Osteoblast (primary cell): ENCODE results near the gene CLK4. TPM values are rescaled to one million over a fixed set of nuclear protein-coding genes. Genes with fewer than 3 reads are reported as not detected.

ENCODE experiments used
- DNase-seq: peaks from one replicate; pipeline ENCODE4 v3.0.0; 2011; ENCODE audit warnings: low spot score, mixed read lengths; ENCODE audit not compliant: insufficient read length; ENCODE audit errors: missing footprints
- H2AFZ ChIP-seq: 2 replicates; pipeline ENCODE4 v1.6.0; 2011; ENCODE audit warnings: mild to moderate bottlenecking, low read length
- H3K27ac ChIP-seq: 2 replicates; pipeline ENCODE4 v1.5.1; 2011; ENCODE audit warnings: mild to moderate bottlenecking, low read depth, low read length, moderate library complexity
- H3K27me3 ChIP-seq: 2 replicates; pipeline ENCODE4 v1.6.0; 2012; ENCODE audit warnings: mild to moderate bottlenecking, control low read depth, inconsistent platforms, low read length, moderate library complexity; ENCODE audit not compliant: insufficient read depth
- H3K36me3 ChIP-seq: 2 replicates; pipeline ENCODE4 v1.5.1; 2011; ENCODE audit warnings: mild to moderate bottlenecking, low read length, control low read depth, moderate library complexity; ENCODE audit not compliant: insufficient read depth
- H3K4me1 ChIP-seq: 2 replicates; pipeline ENCODE4 v1.5.1; 2011; ENCODE audit warnings: mild to moderate bottlenecking, low read length, control low read depth, moderate library complexity; ENCODE audit not compliant: insufficient read depth
- H3K4me2 ChIP-seq: 2 replicates; pipeline ENCODE4 v1.6.0; 2011; ENCODE audit warnings: mild to moderate bottlenecking, low read length; ENCODE audit not compliant: insufficient read depth
- H3K4me3 ChIP-seq: fragments of 200-600 bp; sonication (generic); 3 replicates; pipeline ENCODE4 v1.5.1; 2012; ENCODE audit warnings: mild to moderate bottlenecking, low read length, inconsistent platforms; ENCODE audit not compliant: insufficient read depth
- H3K79me2 ChIP-seq: 2 replicates; pipeline ENCODE4 v1.6.0; 2012; ENCODE audit warnings: mild to moderate bottlenecking, low read length, control low read depth, inconsistent platforms; ENCODE audit not compliant: insufficient read depth
- H3K9me3 ChIP-seq: 2 replicates; pipeline ENCODE4 v1.5.1; 2011; ENCODE audit warnings: low read depth, low read length, control low read depth
- H4K20me1 ChIP-seq: 2 replicates; pipeline ENCODE4 v1.6.0; 2012; ENCODE audit warnings: mild to moderate bottlenecking, low read length, control low read depth; ENCODE audit not compliant: insufficient read depth
- CTCF ChIP-seq: IDR thresholded peaks from 2 replicates; pipeline ENCODE4 v1.5.1; 2011; ENCODE audit warnings: mild to moderate bottlenecking, low read depth, low read length, moderate library complexity; ENCODE audit errors: extremely low read depth
- total RNA-seq: library from RNA; depleted of rRNA; stranded (reverse); fragments of >200 nt; gene quantifications from 2 replicates; pipeline ENCODE4 v1.2.3, GENCODE V29; 2012

CLK4 gene
- total RNA-seq, 1 donor = 33.3 TPM

- Histone ChIP-seq H3K27ac (no peak overlapping the region), H3K4me1 (no peaks in the 10 kb centered on the region), H4K20me1 (no peaks in the 10 kb centered on the region), H3K36me3 (no peaks in the 10 kb centered on the region), H2AFZ (no peak overlapping the region), H3K9me3 (no peaks in the 10 kb centered on the region), H3K27me3 (peaks cover 8% of the 10 kb centered on the region), H3K4me3 (no peak overlapping the region), H3K4me2 (no peak overlapping the region), H3K79me2 (no peaks in the 10 kb centered on the region)
- TF ChIP-seq CTCF = no peak
- DNase-seq = no peak
Observed at GRCh38 chr5:178572617-178573016, 54.2 kb downstream of the CLK4 start.

GRCh38 chr5:178569485-178569884 is 57.4 kb downstream of the CLK4 start:
- DNase-seq = no peak
- no peaks in the 10 kb centered on the region for H3K36me3 ChIP-seq
- H4K20me1 ChIP-seq = no peaks in the 10 kb centered on the region
- H3K4me3 ChIP-seq = no peak overlapping the region
- no peak for TF ChIP-seq CTCF
- H3K27ac ChIP-seq = no peak overlapping the region
- H3K79me2 ChIP-seq = no peaks in the 10 kb centered on the region
- no peak overlapping the region for H3K4me2 ChIP-seq
- H2AFZ ChIP-seq = no peak overlapping the region
- peaks cover 4% of the 10 kb centered on the region for H3K27me3 ChIP-seq
- no peaks in the 10 kb centered on the region for H3K4me1 ChIP-seq
- H3K9me3 ChIP-seq = no peaks in the 10 kb centered on the region

- Histone ChIP-seq H3K27ac (no peak overlapping the region), H3K79me2 (no peaks in the 10 kb centered on the region), H4K20me1 (no peaks in the 10 kb centered on the region), H3K27me3 (peaks cover 4% of the 10 kb centered on the region), H3K4me1 (no peaks in the 10 kb centered on the region), H3K4me3 (no peak overlapping the region), H2AFZ (no peak overlapping the region), H3K36me3 (no peaks in the 10 kb centered on the region), H3K9me3 (no peaks in the 10 kb centered on the region), H3K4me2 (no peak overlapping the region)
- DNase-seq = no peak
- no peak for TF ChIP-seq CTCF
Observed at GRCh38 chr5:178564811-178565550, 61.9 kb downstream of the CLK4 start.

GRCh38 chr5:178564397-178564796 is 62.5 kb downstream of the CLK4 start:
- no peaks in the 10 kb centered on the region for H3K79me2 ChIP-seq
- H3K4me1 ChIP-seq = no peaks in the 10 kb centered on the region
- no peaks in the 10 kb centered on the region for H3K9me3 ChIP-seq
- no peak for DNase-seq
- no peaks in the 10 kb centered on the region for H3K36me3 ChIP-seq
- TF ChIP-seq CTCF = no peak
- no peak overlapping the region for H2AFZ ChIP-seq
- no peak overlapping the region for H3K27ac ChIP-seq
- H3K4me3 ChIP-seq = no peak overlapping the region
- no peak overlapping the region for H3K4me2 ChIP-seq
- H4K20me1 ChIP-seq = no peaks in the 10 kb centered on the region
- H3K27me3 ChIP-seq = peaks cover 4% of the 10 kb centered on the region
